NCI-H748 (cell line): ENCODE data around the gene EPGN.
"Not testable (repeated sequence)": the region's sequence is repeated elsewhere in the genome, so short reads cannot be mapped to it uniquely, and the experiment has no call there.

Experiments
- DNase-seq: peaks from one replicate; lab custom pipeline; 2025; ENCODE audit not compliant: unreplicated experiment; lab: John Stamatoyannopoulos, UW

Gene EPGN

DNA sequence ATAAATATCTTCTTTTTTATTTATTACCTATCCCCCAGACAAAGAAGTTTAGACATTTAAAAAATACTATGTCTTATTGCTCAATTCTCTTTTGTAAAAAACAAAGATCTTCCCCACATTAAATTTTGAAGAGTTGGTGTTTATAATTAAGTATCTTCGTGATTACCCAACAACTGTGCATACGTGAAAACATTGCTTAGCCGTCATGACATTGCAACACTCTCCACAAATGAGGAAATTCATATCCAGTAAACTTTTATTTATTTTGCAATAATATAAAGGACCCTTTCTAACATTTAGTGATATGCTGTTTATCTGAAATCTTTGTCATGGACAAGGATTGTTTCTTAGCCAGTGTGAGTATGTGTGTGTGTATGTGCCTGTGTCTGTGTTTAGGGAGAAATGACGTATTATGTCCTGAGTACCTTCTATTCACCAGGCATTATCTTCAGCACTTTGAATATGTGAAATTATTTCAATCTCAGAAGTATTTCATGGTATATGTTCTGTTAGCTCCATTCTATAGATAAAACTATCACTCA is 30.6 kb downstream of the EPGN start:
- no peak for DNase-seq

DNA sequence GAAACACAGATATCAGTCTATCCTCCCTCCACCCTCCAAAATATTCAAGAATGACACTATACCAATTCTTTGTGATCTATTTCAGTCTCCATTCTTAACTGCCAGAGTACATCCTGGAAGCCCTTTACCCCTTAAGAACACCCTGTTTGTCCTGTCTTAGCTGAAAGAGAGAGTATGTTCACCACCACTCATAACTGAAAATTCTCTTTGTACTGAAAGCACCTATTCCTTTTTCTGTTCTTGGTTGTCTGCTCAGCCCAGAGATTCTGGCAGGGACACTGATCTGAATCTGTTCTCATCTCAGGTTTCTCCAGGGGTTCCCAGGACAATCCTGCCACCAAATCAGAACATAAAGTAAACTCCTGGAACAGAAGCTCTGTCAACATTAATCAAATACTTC is 31.2 kb downstream of the EPGN start:
- DNase-seq, result no peak

DNA sequence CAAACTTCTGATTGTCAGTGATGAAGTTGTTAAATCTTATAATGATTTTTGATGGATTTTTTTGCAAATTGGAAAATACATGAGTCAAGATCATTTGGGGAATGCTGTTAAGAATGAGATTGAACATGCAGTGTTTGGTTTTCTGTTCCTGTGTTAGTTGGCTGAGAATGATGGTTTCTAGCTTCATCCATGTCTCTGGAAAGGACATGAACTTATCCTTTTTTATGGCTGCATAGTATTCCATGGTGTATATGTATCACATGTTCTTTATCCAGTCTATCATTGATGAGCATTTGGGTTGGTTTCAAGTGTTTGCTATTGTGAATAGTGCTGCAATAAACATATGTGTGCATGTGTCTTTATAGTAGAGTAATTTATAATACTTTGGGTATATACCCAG is 32.2 kb downstream of the EPGN start:
- not testable (repeated sequence) for DNase-seq

DNA sequence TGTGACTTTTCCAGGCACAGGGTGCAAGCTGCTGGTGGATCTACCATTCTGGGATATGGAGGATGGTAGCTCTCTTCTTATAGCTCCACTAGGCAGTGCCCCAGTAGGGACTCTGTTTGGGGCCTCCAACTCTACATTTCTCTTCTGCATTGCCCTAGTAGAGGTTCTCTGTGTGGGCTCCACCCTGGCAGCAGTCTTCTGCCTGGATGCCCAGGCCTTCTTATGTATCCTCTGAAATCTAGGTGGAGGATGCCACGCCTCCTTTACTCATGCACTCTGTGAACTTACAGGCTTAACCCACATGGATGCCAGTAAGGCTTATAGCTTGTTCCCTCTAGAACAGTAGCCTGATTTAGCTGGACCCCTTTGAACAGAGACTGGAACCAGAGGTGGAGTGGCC is 35.8 kb downstream of the EPGN start:
- no peak for DNase-seq

DNA sequence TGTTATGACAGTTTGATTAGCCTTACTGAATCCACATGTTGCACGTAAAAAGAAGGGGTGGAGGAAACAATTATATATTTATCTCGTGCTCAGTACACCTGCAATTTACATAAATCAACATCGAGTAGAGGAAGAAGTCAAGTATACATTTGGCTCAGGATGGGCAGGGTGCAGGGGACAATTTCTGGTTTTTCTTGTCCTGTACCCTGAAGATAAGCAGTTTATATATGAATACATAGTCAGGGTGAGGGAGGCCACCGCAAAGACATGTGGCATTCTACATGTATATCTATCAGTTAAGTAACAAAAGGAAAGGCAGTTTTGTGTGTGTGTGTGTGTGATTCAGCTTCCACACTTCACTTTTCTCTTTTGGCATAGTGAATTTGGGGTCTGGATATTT is 45.6 kb downstream of the EPGN start:
- no peak for DNase-seq

DNA sequence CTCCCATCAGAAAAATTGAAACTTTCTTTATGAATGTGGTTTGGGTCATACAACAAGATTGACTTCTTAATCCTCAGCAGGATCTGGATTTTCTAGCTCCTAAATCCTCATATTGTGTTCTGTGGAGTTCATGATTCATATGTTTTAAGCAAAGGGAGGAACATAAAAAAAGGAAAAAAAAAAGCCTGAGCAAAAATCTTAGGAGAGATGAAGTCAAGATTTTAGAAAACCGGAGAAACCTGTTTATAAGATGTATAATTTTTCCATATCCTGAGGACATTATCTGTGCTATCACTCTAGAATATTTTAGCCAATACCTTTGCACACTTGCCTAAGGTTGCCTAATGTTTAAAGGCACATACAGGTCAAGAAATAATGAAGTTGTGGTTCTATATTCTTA is 49.7 kb downstream of the EPGN start:
- DNase-seq, result no peak

DNA sequence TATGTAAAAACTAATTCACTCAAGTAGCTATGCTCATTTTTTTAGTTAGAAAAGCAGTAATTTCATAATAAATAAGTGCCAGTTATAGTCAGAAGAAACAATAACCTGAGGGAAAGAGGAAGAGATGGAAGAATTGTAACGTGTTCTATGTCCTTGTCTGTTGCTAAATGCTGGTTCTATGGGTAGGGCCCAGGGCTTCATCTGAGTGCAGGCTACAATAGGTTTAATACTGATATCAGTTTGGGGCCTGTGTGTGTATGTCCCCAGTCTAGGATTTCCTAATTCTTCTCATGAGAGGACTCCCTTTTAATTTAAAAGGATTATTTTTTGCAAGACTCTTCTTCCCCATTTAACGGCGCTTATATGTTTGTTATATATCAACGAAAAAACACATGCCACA is 53.4 kb downstream of the EPGN start:
- no peak for DNase-seq

DNA sequence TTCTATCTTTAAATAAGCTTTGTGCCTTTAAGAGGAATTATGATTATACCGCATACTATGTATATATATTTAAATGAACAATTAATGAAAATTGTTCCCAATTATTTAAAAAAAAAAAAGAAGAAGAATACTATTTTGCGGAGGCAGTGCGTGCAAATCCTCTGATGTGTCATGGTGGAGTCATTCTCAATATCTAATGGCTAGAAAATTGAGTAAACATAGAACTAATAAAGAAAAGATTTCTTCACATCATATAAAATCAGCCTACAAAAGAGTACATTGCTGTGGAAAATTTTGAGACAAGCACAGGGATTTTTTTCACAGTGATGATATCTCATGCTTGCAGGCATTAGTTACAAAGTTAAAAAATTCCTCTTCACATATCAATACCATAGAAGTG is 54.1 kb downstream of the EPGN start:
- no peak for DNase-seq

DNA sequence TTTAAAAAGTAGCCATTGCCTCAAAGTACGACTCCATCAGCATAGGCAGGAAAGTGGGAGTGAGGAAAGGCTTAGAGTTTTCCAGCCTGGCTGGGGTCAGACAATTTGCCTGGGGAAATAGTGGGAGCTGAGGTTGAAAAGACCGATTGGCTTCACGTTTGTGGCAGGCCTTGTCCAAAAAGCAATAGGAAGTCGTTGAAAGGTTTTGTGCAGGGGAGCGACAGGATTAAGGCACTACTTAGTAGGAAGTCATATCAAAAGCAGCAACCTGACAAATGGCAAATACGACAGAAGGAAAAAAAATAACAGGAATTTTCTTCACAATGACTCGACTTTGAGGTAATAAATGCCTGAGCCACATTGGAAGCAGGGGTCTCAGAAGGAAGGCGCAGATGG is 56.0 kb downstream of the EPGN start:
- DNase-seq, result no peak

DNA sequence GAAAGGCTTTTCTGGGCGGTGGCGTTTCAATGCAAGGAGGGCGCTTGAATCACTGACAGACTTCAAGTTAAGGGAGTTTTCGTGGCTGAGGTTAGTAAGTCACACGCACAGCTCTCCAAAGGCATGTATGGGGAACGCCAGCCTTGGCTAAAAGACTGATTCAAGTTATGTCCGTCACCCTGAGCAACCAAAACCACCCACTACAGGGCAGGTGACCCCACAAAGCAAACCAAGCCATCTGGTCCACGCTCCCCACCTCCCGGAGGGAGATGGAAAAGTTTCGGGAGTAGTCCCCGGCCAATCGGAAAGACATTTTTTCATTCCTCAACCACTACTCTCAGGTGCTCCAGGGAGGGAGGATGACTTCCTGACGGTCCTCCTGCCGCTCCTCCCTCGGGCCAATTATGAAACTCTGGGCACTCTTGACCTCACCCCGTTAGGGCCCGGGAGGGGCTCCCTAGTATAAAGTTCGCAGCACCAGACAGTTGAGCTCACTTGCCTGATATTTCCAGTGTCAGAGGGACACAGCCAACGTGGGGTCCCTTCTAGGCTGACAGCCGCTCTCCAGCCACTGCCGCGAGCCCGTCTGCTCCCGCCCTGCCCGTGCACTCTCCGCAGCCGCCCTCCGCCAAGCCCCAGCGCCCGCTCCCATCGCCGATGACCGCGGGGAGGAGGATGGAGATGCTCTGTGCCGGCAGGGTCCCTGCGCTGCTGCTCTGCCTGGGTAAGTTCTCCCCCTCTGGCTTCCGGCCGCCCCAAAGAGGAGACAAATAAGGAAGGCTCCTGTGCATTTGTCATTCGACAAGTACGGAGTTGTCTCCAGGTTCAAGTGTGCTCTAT is 56.6 kb downstream of the EPGN start, which contains the start of gene EREG:
Gene EREG (plus strand): TSS at position 494 of the 840 bp plus-strand sequence. CDS start 164 bp downstream, at position 658.
- DNase-seq, result peak; percentile 55

DNA sequence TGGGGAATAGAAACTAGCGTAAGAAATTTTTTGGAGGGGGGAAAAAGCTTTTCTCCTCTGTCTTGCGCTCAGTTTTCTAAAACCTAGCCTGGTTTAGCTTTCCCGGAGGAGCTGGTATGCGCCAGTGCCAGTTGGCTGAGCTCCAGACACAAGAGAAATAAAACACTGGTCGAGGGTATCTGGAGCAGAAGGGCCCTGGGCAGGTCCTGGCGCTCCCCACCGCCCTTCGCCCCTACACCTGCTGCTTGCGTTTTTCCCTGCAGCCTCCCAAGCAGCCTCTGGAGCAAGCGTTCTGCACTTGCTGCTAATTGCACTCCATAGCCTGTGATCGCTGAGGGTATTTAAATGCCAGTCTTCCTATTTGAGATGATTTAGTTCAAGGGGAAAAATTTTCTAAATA is 57.5 kb downstream of the EPGN start:
- DNase-seq, result peak; percentile 57
